Measurements from ENCODE around the gene PRH1.

PRH1 gene

DNA sequence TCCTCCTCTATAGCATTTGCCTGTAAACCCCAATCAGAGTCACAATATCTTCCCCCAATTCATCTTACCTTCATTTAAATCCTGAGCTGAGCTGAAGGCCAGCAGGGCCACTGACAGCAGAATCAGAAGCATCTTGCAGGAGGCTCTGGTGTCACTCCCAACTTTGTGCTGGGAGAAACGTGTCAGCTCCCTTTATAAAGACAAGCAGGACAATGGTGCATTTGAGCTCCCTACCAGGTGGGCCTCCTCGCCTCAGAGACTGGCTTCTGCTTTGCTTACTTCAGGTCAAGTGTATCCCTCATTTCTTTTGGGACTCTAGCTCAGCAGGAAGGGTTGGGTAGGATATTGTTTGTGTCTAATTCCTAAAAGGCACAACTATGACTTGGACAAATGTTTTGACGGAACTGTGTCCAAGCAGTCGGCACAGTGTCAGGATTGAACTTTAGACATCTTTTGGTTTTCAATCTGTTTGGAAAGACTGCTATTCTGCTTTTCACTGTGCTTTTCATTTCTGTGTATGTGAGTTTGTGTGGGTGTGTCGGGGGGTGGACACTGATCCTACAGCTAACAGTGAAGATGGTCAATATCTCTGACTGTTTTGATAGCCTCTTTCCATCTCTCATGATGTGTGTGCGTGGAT, at the start of gene PRH1:
PRH1 (minus strand) TSS at position 170 of the 640 bp plus-strand sequence; CDS start at position 132, 38 bp downstream.
- DNase-seq = no peak

DNA sequence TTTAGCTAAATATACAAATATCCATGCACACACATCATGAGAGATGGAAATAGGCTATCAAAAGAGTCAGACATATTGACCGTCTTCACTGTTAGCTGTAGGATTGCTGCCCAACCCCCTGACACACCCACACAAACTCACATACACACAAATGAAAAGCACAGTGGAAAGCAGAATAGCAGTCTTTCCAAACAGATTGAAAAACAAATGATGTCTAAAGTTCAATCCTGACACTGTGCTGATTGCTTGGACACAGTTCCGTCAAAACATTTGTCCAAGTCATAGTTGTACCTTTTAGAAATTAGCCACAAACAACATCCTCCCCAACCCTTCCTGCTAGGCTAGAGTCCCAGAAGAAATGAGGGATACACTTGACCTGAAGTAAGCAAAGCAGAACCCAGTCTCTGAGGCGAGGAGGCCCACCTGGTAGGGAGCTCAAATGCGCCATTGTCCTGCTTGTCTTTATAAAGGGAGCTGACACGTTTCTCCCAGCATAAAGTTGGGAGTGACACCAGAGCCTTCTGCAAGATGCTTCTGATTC, 44.8 kb upstream of the PRH1 start, which contains the start of gene PRH2:
PRH2 (plus strand) TSS at position 491 of the 541 bp plus-strand sequence; CDS start at position 529, 38 bp downstream.
- no peak for DNase-seq

DNA sequence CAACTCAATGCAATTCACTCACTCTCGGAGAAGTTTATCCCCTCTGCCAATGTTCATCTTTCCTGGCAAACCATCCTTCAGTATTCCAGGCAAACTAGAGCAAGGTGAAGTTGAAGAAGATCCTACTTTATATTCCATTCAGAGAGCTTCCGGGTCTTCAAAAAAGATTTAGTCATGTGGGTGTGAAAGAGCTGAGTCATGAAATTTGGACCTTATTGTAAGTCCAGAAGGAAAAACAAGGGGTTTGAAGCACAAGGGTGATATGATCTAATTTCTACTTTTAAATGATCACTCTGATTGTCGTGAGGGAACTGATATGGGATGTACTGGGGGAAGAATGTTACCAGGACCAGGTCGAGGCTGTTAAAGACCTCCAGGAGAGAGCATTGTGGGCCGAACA, 42.2 kb upstream of the PRH1 start:
- DNase-seq = no peak

DNA sequence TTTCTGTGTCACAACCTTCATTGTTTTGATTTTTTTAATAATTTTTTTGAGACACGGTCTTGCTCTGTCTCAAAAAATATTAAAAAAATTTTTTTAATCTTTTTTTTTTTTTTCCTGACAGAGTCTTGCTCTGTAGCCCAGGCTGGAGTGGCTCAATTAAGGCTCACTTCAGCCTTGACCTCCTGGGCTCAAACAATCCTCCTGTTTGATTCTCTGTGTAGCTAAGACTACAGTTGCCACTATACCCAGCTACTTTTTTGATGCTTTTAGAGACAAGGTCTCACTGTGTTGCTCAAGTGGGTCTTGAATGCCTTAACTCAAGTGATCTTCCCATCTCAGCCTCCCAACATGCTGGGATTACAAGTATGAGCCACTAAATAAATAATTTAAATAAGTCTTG, 35.8 kb upstream of the PRH1 start:
- no peak for DNase-seq

DNA sequence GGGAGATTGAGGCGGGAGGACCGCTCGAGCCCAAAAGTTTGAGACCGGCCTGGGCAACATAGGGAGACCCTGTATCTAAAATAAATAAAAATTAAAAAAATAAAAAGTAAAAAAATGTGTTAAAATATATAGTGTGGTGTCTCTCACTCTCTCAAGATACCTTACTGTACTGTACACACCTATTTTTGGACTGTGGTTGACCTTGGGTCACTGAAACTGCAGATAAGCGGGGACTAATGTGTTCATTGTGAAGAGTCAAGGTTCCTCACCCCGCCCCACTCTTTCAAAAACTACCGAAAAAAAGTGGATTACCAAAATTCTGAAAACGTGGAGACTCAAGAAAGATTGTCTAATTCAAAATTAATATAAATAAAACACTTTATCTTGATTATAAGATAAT, 26.3 kb upstream of the PRH1 start:
- DNase-seq = no peak

DNA sequence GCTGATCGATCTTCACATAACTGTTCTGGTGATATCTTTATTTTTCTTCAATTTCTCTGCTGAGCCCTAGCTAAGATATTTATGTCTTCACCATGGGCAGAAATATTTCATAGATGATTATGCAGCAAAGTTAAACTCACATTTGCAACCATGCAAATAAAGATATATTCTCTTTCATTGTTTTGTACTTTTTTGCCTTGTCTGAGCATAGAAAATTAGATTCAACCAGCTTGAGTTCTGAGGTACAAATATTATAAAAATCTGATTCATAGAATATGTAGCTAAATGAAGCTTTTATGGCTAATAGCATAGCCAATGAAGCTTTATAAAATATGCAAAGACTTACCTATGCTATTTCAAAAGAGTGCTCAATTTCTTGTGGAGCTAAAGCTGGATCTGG, 25.4 kb upstream of the PRH1 start, which contains the start of gene TAS2R13:
TAS2R13 (minus strand) TSS at position 101 of the 400 bp plus-strand sequence. CDS start 264 bp downstream, outside the sequence.
- DNase-seq = no peak

DNA sequence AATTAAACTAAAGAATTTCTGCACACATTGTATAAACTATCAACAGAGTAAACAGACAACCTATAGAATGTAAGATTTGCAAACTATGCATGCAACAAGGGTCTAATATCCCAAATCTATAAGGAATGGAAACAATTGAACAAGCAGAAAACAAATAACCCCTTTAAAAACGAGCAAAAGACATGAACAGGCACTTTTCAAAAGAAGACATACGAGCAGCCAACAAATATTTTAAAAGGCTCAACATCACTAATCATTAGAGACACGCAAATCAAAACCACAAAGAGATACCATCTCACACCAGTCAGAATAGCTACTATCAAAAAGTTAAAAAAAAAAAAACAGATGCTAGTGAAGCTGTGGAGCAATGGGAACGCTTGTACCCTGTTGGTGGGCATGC, 20.6 kb upstream of the PRH1 start:
- DNase-seq = no peak

DNA sequence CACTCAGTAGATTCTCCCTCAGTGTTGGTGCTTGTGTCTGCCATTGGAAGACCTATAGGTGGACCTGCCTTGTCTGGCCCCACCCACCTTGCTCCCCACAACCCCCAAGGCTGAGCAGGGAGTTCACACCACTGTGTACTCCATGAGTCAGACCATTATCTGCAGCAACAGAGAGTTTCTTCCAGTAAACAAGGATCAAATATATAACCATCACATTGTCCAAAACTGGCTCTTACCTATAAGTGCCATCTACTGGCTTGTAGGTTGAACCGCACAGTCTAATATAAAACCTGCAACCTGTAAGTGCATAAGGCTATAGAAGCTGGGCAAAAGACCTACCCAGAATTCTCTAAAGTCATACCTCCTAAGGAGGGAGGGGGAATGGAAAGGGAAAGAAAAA, 17.4 kb upstream of the PRH1 start:
- DNase-seq = no peak

DNA sequence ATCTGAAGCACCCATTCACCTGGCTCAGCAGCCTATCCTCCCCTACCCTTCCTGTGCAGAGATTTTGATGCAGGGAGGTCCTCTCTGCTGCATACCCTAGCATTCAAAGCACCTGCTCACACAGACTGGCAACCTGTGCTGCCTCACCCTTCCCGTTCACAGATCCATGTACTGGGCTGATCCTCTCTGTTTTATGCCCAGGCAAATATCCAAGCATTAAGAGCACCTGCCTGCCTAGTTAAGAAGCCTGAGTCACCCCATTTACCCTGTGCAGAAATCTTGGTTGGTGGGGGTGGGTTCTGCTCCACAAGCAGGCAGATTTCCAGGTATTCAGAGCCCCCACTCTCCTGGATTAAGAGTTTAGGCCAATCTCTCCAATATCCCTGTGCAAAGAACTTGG, 16.9 kb upstream of the PRH1 start:
- no peak for DNase-seq

DNA sequence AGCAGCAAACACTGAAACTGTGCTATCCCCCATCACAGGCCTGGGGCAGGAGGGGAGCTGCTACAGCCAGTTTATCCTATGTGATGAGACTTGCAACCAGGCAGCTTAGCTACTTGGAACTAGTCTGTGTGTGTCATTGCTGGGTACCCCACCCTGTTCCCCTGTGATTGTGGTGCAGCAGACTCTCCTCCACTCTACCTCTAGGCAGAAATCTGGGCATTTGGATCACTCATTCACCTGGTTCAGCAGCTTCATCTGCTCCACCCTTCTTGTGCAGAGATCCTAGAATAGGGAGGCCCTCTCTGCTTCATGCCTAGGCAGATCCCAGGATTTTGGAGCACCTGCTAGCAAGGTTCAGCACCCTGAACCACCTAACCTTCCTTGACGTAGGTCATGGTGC, 16.5 kb upstream of the PRH1 start:
- DNase-seq = no peak

DNA sequence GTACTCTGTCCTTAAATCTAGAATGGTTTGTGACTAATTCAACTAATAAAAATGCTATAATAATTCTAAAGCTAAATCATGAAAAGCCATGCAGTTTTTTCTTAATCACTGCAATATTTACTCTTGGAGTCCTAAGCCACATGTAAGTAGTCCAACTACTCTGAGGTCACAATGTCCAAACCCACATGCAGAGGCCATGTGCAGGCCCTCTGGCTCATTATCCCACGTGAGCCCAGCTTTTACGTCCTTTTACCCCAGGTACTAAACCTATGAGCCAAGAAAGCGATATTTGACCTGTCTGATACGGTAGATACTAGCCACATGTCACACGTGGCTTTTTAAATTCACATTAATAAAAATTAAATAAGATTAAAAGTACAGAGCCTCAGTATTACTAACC, 12.8 kb upstream of the PRH1 start:
- no peak for DNase-seq

DNA sequence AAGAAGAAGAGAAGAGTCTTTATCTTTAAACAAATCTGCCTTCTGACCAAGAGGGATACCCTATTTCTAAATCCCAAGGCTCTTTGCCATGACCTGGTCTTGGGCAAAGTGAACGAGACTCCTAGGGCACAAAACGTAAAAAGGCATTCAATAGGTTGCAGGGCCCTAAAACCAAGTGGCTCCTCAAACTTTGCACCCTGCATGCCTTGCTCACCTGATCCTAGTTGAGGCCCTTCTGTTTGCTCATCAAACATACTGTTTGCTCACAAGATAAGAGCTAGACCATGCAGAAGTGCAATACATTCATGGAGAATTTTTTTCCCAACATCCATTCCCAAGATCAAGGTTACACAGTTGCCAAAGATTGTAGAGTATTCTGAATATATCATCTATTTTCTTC, 7.9 kb upstream of the PRH1 start:
- DNase-seq = no peak

DNA sequence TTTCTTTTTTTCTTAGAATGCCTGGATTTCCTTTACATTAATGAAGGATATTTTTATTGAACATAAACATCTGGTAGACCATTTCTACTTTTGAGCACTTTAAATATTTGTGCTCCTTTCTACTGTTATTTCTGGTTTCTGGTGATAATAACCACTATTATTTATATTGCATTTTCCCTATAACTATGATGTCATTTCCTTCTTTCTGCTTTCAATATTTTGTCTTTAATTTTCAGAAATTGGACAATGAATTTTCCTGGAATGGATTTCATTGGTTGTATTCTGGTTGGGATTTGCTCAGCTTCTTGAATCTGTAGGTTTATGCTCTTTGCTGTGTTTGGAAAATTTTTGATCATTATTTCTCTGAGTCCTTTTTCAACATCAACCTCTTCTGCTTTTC, 5.2 kb upstream of the PRH1 start:
- DNase-seq = no peak

DNA sequence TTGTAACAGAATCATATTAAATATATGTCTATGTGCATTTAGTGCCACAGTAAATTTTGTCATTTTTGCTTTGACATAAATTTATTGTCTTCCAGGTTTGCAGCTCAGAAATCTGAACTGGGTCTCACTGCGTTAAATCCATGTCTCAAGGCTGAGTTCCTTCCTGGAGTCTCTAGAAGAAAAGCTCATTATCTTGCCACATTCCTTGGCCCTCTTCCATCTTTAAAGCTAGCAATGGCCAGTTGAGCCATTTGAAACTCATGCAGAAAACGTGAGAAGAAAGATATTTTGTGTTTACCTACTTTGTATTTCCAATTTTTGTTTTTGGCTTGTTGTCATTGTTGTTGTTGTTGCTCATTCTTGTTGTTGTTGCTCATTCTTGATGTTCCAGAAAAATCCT, 10.7 kb downstream of the PRH1 start:
- no peak for DNase-seq

DNA sequence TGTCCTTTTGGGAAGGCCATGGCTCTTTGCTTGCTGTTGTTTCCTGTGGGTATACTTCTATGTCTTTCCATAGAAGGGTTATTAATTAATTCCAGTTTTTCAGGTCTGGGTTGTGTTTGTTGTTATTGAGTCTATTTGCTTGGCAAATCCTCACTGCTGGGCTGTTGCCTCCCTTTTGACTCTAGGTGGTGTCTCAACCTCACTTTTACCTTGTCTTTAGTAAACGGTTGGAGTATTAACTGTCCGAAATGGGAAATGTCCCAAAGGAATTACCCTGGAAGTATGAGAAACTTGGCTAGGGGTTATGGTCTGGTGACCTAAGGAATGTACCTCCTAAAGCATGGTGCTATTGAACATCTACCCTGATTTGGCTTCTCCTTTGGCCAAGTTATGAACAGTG, 16.7 kb downstream of the PRH1 start:
- no peak for DNase-seq

DNA sequence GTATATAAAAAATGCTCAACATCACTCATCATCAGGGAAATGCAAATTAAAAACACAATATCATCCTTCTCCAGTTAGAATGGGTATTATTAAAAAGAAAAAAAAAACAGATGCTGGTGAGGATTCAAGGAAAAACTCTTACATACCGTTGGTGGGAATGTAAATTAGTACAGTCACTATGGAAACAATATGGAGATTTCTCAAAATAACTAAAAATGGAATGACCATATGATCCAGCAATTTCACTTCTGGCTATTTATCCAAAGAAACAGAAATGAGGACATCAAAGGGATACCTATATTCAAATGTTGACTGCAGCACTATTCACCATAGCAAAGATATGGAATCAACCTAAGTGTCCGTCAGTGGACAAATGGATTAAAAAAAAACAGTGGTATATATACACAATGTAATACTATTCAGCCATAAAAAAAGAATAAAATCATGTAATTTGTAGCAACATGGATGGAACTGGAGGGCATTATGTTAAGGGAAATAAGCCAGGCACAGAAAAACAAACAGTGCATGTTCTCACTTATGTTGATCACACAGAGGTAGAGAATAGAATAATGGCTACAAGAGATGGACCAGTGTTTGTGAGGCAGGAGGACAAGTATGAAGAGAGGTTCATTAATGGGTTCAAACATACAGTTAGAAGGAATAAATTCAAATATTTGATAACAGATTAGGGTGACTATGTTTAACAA, 20.4 kb downstream of the PRH1 start:
- DNase-seq = no peak

DNA sequence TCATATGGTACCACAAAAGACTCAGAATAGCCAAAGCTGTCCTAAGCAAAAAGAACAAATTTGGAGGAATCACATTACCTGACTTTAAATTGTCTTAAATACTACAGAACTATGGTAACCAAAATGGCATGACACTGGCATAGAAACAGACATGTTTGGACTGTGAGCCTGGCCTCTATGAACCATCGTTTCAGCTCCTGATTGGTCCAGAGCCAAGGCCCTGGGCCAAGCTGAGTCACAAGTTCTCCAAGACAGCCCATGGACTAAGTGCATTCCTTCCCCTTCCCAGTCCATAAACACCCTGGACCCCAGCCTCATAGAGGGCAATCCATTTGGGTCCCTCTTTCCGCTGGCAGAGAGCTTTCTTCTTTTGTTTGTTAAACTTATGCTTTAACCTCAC, 22.7 kb downstream of the PRH1 start:
- no peak for DNase-seq

DNA sequence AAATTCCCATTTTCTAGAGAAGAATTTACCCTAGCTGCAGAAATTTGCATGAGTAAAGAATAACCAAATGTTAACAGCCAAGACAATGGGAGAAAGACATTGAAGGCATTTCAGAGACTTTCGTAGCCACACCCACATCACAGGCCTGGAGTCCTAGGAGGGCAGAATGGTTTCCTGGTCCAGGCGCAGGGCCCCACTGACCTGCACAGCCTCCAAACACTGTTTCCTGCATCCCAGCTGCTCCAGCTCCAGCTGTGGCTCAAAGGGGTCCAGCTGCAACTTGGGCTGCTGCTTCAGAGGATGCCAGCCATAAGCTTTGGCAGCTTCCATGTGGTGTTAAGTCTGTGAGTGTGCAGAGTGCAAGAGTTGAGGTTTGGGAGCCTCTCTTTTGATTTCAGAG, 28.2 kb downstream of the PRH1 start:
- no peak for DNase-seq

DNA sequence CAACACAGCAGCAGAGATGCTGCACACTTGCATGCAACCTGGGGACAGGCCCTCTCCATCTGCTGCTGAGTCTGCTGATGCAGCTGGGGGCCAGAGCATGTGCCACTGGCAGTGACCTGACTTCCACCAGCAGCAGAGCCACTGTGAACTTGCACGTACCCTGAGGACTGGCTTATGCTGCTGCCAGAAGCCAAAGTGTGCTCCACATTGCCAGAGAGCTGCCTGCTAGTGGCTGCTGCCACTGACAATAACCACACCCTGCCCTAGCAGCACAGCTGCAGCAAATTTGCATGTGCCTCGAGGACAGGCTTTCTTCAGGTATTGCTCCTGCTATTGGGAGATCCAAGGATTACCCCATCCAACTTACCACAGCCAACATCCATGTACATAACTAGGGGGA, 30.3 kb downstream of the PRH1 start:
- no peak for DNase-seq

DNA sequence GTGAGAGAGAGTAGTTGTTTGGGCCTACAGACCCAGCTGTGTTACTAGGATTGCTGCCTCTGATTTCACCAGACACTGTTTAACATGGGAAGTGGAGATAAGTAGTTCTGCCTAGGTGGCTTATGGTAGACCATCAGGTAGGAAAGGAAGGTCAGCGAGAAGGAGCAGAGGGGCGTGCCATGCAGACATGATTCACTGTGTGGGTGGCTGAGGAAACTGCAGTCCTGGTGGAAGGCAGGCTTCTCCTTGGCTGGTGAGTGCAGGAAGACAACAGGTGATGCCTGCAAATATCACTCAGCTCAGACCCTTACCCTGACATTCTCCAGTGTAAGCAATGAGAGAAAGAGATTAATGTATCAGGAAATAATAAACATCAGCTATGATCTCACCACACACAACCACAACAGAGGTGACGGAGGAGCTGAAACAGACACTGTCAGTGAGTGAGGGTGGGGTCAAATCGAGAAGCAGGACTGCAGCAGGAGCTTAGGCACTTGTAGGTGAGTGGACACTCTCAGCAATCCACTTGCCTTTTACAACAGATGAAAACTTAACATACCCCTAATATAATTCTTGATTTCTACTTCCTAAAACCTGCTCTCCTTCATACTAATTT, 32.7 kb downstream of the PRH1 start:
- DNase-seq = no peak

DNA sequence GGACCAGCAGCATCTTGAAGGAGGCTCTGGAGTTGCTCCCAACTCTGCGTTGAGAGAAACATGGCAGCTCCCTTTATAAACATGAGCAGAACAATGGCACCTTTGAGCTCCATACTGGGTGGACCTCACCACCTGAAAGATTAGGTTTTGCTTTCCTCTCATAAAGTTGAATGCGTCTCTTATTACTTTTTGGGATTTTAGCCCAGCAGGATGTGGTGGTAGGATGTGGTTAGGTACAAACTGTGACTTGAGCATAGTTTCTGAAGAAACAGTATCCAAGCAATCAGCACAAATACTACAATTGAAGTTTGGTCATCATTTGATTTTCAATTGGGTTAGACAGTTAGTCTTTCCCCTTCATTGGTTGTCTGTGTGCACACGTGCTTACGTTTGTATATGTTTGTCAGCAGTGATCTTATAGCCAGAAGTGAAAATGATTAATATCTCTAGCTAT, 34.6 kb downstream of the PRH1 start, which contains the start of gene PRR4:
PRR4 (minus strand) TSS at position 51 of the 454 bp plus-strand sequence; CDS start at position 13, 38 bp downstream.
- no peak for DNase-seq

DNA sequence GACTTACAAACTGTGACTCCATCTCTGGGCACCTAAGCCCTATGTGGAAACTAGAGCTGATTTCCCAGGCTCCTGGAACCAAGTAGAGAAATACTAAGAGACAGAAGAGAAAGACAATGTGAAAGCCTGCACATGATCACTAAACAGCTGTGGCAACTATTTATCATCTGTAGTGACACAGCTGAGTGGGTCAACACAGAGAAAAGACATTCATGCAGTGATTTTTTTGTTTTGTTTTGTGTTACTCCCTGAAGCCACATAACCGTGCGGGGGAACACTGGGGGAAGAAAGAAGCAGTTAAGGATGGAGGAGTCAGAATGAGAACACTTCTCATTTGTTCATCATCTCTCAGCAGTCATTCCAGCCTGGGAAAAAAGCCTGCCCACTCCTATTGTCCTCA, 36.3 kb downstream of the PRH1 start:
- no peak for DNase-seq

DNA sequence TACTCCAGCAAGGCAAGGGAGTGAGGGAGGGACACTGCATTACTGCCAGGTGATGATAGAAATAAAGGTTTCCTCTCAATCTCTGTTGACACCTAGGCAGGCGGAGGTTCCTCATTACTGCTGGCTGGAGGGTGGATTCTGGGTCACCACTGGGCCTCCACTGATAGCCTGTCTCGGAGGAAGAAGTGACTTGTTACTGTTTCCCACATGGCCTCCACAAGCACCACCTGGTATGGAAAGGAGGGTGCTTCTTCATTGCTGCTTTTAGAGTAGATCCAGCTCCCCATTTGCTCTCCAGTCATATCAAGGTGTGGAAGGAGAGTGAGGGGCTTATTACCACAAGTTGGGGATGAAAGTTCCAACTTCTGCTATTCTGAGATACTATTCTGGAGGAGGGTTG, 41.2 kb downstream of the PRH1 start:
- DNase-seq = no peak

DNA sequence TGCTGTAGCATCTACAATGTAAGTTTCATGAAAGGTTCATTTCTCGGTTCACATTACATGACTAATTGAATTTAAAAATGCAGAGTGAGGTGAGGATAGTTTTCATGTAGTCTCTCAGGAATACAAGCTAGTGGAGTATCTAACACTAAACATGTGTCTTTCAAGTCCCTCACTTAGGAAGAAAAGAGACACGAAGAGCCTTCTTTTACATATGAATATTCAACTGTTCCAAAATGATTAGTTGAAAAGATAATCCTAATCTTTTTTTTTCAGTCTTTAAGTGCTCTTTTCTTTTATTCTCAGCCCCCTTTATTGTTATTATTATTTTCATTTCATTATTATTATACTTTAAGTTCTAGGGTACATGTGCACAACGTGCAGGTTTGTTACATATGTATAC, 45.6 kb downstream of the PRH1 start:
- no peak for DNase-seq

All from NCI-H1105 treated with DMSO at 0.1 percent for 48 hours (cell line).